Effector memory CD8-positive, alpha-beta T cell (primary cell): Measurements from ENCODE around the gene CDYL.
"Not testable (repeated sequence)": the region's sequence is repeated elsewhere in the genome, so short reads cannot be mapped to it uniquely, and the experiment has no call there.

Experiments used
- ATAC-seq: fragments of 150-1000 bp; cut with Tn5 transposase; replicated peaks from 2 replicates; pipeline ENCODE4 v1.10.0; 2021; ENCODE audit warnings: mild to moderate bottlenecking, moderate library complexity
- DNase-seq, 3 experiments: peaks; one replicate each; pipeline ENCODE4 v3.0.0; 2021
- H3K27ac Mint-ChIP-seq, 2 donors: one replicate each; pipeline ENCODE4 v1.8.0; 2022; ENCODE audit warnings: mild to moderate bottlenecking in 2 of 2, mixed read lengths in 2 of 2, moderate library complexity in 2 of 2
- H3K27me3 Mint-ChIP-seq, 2 donors: one replicate each; pipeline ENCODE4 v1.8.0; 2022; ENCODE audit warnings: mixed read lengths in 2 of 2
- H3K36me3 Mint-ChIP-seq: one replicate; pipeline ENCODE4 v1.8.0; 2022; ENCODE audit warnings: mild to moderate bottlenecking, moderate library complexity, mixed read lengths; ENCODE audit not compliant: insufficient read depth
- H3K4me1 Mint-ChIP-seq, 2 donors: one replicate each; pipeline ENCODE4 v1.8.0; 2022; ENCODE audit warnings: low read depth in 2 of 2, mixed read lengths in 2 of 2
- H3K4me3 Mint-ChIP-seq, 2 donors: one replicate each; pipeline ENCODE4 v1.8.0; 2022; ENCODE audit warnings: mild to moderate bottlenecking in 2 of 2, mixed read lengths in 2 of 2, moderate library complexity in 2 of 2
- H3K9me3 Mint-ChIP-seq, 2 donors: one replicate each; pipeline ENCODE4 v1.8.0; 2022; ENCODE audit warnings: mixed read lengths in 2 of 2

Gene CDYL

GRCh38 chr6:5004373-5005037 lies 228.3 kb downstream of the CDYL start:
- ATAC-seq (no peak), DNase-seq (no peak)
- Mint-ChIP-seq H3K36me3 (peaks cover 4% of the 10 kb centered on the region), H3K4me3 (peak overlapping the region; percentile 87 to 89), H3K9me3 (no peaks in the 10 kb centered on the region), H3K4me1 (peaks cover 6 to 8% of the 10 kb centered on the region in 2 donors), H3K27ac (peak overlapping the region; percentile 91 to 93), H3K27me3 (no peaks in the 10 kb centered on the region)

GRCh38 chr6:5005038-5005433 lies 228.8 kb downstream of the CDYL start:
- not testable (repeated sequence) for H3K36me3 Mint-ChIP-seq, H3K27ac Mint-ChIP-seq
- H3K4me3 Mint-ChIP-seq = peak overlapping the region in 1 of 2 donors; percentile 87

More at GRCh38 chr6:5005038-5005433, 228.8 kb downstream of the CDYL start:
- not testable (repeated sequence) for ATAC-seq, DNase-seq, H3K4me1 Mint-ChIP-seq, H3K27me3 Mint-ChIP-seq, H3K9me3 Mint-ChIP-seq
